GM18526 (cell line): ENCODE results near the gene AKAP13.

ENCODE experiments used
- POLR2A ChIP-seq: IDR thresholded peaks from 3 replicates; pipeline ENCODE4 v1.6.1; 2011; ENCODE audit not compliant: insufficient read length; ENCODE audit errors: extremely low read depth

Gene AKAP13

DNA sequence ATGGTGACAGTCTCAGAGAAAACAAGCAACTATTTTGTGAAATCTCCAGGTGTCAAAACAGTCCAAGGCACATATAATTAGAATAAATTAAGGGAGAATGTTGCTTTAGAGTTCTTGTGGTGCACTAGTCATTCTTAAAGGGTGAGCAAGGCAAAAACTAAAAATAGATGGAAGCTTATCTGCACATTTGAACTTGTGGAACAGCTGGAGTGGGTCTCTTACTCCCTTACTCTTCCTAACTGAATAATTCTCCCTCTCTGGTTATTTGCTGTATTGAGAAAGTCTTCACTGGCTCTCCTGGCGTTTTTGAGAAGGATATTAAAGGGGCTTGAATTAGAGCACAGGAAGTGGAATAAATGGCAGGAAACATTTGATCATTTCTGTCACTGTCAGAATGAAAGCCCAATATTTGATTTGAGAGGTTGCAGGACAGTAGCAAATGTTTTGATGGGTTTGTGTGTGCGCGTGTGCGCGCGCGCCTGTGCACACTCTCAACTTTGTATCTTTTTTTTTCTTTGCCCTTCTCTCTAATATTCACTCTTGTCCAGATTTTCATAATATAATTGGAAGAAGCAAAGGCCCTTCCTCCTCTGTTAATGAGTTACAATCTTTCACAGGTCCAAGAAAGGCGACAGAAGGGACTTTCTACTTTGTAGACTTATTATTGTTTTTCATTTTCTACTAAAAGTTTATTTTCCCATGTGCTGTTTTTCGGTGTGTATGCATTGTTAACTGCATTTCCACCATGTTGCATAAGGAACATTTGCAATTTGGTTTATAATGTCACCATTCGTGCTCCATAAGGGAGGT lies 40.9 kb downstream of the AKAP13 start:
- TF ChIP-seq POLR2A: no peak

DNA sequence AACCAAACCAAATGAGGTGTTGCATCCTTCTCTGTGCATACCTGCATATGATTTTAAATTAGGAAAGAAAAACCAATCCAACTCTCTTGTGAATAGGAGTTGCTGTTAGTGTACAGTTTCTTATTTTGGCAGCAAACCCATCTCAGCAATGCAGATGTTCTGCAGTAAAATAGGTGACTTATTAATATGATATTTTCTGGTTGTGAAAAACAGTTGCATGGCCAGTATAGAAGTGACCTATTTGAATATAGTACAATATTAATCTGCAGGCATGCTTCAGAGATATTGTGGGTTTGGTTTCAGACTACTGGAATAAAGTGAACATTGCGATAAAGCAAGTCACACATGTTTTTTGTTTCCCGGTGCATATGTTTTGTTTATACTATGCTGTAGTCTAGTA lies 42.2 kb downstream of the AKAP13 start:
- TF ChIP-seq POLR2A: no peak

DNA sequence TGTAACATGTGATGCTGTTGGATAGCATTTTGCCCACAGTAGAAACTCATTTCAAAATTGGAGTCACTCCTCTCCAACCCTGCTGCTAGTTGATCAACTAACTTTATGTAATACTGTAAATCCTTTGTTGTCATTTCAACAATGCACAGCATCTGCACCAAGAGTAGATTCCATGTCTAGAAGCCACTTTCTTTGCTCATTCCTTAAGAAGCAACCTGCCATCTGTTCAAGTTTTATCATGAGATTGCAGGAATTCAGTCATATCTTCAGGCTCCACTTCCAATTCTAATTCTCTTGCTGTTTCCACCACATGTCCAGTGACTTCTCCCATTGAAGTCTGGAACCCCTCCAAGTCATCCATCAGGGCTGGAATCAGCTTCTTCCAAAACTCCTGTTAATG lies 42.9 kb downstream of the AKAP13 start:
- no peak for TF ChIP-seq POLR2A

DNA sequence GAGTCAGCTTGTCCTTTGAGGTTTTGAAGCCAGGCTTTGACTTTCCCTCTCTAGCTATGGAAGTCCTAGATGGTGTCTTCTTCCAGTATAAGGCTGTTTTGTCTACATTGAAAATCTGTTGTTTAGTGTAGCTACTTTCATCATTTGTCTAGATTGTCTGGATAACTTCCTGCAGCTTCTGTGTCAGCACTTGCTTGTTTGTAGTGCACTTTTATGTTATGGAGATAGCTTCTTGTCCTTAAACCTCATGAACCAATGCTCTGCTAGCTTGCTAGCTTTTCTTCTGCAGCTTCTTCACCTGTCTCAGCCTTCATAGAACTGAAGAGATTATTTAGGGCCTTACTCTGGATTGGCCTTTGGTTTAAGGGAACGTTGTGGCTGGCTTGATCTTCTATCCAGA lies 43.8 kb downstream of the AKAP13 start:
- no peak for TF ChIP-seq POLR2A

DNA sequence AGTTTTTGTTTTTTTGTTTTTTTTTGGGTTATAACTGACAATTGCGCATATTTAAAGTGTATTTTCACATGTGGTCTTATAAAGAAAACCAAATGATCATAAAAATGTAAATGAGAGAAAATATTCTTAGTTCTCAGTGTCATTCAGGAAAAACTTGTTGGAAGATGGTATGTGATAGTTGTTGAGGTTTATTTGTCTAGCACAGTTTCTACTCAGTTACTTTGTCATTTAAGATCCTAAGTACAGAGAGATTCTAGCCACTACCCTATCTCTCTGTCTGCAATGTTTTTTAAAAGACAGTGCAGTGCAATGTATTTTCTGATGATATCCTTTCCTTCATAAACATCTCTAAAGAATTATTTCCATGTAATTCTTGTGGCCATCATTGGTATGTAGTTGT lies 46.1 kb downstream of the AKAP13 start:
- TF ChIP-seq POLR2A: no peak

DNA sequence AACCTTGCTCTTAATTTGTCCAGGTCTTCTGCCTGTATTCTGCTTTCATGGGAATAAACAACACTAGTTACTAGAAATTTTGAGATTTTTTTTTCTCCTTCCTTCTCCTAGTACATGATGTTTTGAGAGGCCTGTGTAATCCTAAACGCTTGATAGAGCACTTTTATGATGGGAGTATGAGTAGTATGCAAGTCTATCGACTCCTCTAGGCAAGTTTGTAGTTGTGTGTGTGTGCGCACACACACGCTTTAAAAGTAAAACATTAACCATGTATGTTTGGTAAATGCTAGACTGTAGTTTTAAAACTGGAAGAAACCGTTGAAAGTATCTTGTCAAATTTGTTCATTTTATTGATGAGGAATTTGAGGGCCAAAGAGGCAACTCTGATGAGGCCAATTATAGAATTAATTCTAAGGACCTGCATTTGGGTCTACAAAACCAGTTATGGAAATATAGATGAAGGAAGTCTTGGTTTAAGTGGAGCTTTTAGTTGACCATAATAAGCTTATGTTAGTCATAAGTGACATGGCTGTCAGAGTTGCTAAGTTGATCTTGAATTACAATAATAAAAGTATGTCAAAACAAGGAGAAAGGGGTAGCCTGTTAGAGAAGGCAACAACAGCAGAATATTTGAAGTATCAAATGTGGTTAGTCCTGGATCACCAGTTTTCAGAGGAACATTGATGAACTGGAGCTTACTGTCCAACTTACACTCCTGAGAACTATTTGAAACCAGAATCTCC lies 47.1 kb downstream of the AKAP13 start:
- TF ChIP-seq POLR2A: no peak

DNA sequence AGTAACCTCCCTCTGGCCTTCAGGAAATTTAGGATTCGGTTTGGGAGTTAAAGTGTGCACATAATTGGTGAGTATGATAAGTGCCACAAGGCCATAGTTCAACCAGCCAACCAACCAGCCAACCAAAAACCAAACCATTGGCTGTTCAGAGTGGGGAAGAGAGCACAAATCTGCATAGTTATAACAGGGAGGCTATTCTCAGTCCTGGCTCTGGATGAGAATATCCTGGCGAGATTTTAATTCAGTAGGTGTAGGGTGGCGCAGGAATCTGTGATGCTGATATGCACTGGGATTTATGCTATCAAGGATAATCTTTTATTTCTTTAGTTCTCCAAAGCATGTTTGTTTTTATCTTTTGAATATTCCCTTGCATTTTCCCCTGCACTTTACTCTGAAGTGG lies 49.1 kb downstream of the AKAP13 start:
- TF ChIP-seq POLR2A: no peak

DNA sequence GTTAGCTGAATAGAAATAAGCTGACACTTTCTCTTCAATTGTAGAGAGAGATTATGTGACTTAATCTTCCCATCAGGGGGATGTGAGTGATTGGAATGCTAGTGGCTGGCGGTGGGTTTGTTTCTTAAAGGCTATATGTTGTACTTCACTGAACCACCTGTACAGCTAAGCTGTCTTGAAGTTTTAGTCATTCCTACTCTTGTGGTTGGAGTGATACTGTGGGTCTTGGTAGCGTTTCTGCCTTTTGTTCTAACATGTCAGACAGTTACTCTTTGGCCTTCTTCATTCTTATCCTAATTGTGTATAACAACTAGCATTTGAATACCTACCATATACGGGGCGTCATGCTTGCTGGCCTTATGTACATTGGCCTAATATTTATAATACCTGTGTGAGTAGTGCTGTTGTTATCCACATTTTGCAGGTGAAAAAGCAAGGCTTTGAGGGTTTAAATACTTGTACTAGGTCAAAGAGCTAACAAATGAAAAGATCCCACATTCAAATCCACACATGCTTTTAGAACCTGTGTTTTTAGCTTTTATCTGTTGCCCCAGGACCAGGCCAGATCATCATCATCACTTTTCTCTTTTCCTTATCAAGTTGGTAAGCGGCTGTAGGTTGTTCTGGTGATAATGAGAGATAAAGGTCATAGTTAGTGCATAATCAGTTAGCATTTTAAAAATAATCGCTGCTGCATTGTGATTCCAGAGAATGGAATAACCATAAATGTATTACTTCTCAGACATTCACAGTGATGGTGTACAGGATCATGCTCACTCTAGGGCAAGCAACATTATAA lies 50.2 kb downstream of the AKAP13 start:
- TF ChIP-seq POLR2A: no peak

DNA sequence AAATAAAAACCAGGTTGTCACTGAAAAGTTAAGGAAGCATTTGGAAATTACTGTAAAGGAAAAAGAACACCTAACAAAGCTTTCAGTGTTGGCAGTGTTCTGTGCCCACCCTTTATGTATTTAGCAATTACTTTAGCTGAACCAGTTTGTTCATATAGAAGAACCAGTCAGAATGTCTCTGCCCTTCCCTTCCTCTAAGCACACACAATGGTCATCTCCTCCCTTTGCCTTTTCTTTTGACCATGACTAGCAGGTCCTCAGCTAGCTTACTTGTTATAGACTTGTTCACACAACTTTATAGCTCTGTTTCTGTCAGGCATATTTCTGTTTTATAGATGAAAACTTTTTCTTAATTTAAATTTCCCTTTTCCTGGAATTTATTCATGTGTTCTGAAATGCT lies 59.6 kb downstream of the AKAP13 start:
- no peak for TF ChIP-seq POLR2A

DNA sequence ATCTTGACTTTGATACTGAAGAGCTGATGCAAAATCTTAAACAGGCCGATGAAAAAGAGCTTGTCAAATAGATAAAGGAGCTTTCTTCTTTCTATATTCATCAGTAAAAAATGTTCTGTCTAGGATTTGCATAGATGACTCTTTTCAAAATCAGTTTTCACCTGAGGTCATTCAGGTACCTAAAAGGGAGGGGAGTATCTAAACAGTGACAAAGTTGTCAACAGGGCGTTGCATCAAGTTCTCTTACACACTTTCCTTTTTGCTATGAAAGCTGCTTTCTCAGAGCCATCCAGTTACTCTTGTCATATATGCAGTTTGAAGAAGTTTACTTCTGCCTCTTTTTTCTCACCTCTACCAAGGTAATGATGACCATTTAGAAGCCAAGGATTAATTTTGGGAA lies 60.0 kb downstream of the AKAP13 start:
- no peak for TF ChIP-seq POLR2A

DNA sequence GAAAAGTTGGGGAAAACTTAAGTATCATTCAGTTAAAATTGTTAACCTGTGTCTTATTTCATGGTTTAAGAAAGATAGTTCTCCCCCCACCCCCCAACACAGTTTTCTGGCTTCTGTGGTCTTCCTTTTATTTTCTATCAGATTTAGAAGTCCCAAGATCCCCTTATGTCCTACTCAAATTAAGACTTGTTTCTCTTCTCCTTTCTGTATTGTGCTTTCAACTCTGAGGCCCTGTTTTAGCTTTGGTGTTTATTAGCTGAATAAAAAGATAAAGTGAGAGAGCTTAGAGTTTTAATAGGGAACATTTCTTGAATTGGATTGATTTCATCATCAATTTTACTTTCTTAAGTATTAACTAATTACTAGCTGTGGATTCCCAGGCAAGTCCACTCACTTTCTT lies 62.6 kb downstream of the AKAP13 start:
- TF ChIP-seq POLR2A: no peak

DNA sequence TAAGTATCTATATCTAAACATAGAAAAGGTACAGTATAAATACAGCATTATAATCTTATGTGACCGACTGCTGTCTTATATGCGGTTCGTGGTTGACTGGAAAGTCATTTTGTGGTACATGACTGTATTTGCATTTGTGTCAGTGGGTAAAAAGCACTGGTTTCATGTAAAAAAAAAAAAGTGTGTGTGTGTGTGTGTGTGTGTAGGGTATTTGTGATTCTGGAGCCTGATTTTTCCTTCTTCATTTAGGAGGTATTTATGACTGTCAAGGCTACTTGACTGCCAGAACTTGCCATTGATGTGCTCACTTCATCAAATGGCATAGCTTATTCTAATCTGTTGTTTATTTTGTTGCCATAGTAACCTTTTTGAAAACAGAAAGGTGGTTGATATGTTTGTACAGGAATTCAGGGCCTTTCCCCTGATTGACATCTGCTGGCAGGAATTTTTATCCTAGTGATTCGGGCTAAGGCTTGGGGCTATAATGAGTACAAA lies 63.2 kb downstream of the AKAP13 start:
- no peak for TF ChIP-seq POLR2A

DNA sequence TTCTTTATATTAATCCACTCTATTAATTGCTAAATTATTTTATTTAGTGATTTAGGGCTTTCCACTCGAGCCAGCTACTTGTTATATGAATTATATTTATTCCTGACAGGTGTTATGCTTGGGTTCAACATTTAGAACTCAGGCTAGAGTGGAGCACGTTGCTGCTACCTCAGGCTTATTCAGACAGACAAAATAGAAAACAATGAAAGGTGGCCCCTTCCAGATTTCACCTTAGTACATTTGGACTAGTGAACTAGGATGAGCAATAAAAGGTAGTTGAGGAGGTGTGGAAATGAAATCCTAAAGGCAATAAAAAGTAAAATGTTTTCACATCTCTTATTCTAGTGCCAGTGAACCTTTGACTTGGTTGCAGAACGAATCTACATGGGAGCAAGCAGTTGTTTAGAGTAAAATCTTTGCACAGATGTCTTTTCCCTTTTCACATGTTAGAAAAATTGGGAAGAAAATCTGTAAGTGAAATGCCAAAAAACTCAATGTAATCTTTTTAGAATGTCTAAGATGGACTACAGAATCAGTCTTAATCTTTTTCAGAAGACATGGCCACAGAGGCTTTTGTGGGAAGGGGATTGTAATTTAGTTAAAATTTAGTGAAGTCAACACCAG lies 63.8 kb downstream of the AKAP13 start:
- no peak for TF ChIP-seq POLR2A

DNA sequence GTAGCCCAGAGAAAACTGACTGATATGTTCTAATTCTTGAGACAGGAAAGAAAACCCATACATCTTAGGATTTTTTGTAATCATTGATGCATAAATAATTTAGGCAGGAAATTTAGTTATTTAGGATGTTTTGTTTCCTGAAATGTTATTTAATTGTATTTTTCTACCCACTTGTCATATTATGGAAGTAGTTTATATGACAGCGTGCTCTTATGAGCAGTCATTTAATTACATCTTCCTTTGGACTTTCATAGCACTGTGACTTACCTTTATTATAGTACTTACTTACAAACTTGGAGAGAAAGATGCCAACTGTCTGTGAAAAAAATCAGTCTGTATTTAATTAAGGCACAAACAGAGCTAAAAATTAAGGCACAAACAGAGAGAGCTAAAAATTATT lies 65.0 kb downstream of the AKAP13 start:
- TF ChIP-seq POLR2A: no peak

DNA sequence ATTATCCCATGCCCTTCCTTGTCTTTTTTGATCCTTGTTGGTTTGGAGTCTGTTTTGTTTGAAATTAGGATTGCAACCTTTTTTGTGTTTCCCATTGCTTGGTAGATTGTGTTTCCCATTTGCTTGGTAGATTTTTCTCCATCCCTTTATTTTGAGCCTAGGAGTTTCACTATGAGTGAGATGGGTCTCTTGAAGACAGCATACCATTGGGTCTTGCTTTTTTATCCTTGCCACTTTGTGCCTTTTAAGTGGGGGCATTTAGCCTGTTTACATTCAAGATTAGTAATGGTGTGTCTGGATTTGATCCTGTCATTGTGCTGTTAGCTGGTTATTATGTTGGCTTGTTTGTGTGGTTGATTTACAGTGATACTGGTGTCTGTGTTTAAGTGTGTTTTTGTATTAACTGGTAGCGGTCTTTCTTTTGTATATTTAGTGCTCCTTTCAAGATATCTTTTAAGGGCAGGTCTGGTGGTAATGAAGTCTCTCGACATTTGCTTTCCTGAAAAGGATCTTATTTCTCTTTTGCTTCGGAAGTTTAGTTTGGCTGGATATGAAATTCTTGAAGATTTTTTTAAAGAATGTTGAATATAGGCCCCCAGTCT lies 70.8 kb downstream of the AKAP13 start:
- TF ChIP-seq POLR2A: no peak
